Heart right ventricle (tissue), 16 donors: ENCODE data around the gene PLA2R1. TPM values are rescaled to one million over a fixed set of nuclear protein-coding genes. Genes with fewer than 3 reads are reported as not detected.

Experiments used
- ATAC-seq, 8 donors: fragments of 200-7000 bp; cut with Tn5 transposase; one replicate each; pipeline ENCODE4 v1.9.1; 2020; ENCODE audit warnings: mild to moderate bottlenecking in 8 of 8, moderate library complexity in 8 of 8, moderate number of reproducible peaks in 1 of 8
- DNase-seq, 2 donors: peaks; one replicate each; pipeline ENCODE4 v3.0.0-alpha.2; 2020
- H3K27ac ChIP-seq, 10 donors: fragments of 200-600 bp; sonication (generic) in 2 of 10; one replicate each; pipeline versions ENCODE4 v1.5.0 to v1.8.0; 2020 to 2022; ENCODE audit warnings: mild to moderate bottlenecking in 3 of 10
- H3K27me3 ChIP-seq, 7 donors: fragments of 200-600 bp; one replicate each; pipeline ENCODE4 v1.8.0; 2021 to 2022; ENCODE audit warnings: mild to moderate bottlenecking in 2 of 7
- H3K36me3 ChIP-seq, 9 donors: fragments of 200-600 bp; sonication (generic) in 1 of 9; one replicate each; pipeline versions ENCODE4 v1.5.0 to v1.8.0; 2020 to 2022; ENCODE audit warnings: mild to moderate bottlenecking in 2 of 9
- H3K4me1 ChIP-seq, 9 donors: fragments of 200-600 bp; sonication (generic) in 1 of 9; one replicate each; pipeline versions ENCODE4 v1.5.0 to v1.8.0; 2020 to 2022; ENCODE audit warnings: mild to moderate bottlenecking in 4 of 9
- H3K4me3 ChIP-seq, 10 donors: fragments of 200-600 bp; sonication (generic) in 2 of 10; one replicate each; pipeline versions ENCODE4 v1.5.0 to v1.8.0; 2020 to 2022; ENCODE audit warnings: mild to moderate bottlenecking in 7 of 10, moderate library complexity in 2 of 10
- H3K9me3 ChIP-seq, 11 donors: fragments of 200-600 bp in 10 of 11; sonication (generic) in 2 of 11; one replicate each; pipeline versions ENCODE4 v1.5.0 to v1.8.0; 2013 to 2022; ENCODE audit warnings: mild to moderate bottlenecking in 2 of 11, control low read depth in 1 of 11, moderate library complexity in 1 of 11
- CTCF ChIP-seq, 9 donors: fragments of 200-600 bp; sonication (generic) in 2 of 9; IDR thresholded peaks; one replicate each; pipeline versions ENCODE4 v1.5.0 to v1.8.0; 2021 to 2022; ENCODE audit warnings: antibody characterized with exemption in 9 of 9, mild to moderate bottlenecking in 5 of 9, moderate library complexity in 1 of 9
- whole genome bisulfite sequencing, 2 donors: extraction: QIAGEN DNeasy Blood & Tissue Kit; methylation state at CpG; one replicate each; pipeline ENCODE4 v1.1.7; 2013; ENCODE audit warnings: inconsistent platforms in 1 of 2; 5-methylcytosine and 5-hydroxymethylcytosine counted together
- intact Hi-C, 10 donors: fragments of 100-400 bp; cut with DNase I; formaldehyde crosslinking; loops; one replicate each; pipeline versions ENCODE4 v1.11.1 to v1.14.2; 2022
- polyA plus RNA-seq, 2 donors: library from polyadenylated mRNA; stranded (reverse); fragments of 200-250 nt; gene quantifications; one replicate each; pipeline ENCODE4 v1.2.3, GENCODE V29; 2013
- total RNA-seq, 10 donors: library from RNA; stranded (reverse); fragmentation: NEBNext Ultra II Directional in 3 of 10; extraction: Animal tissue kit (Norgen Biotek cat#: 25700) in 3 of 10; gene quantifications; one replicate each; pipeline versions ENCODE4 v1.2.1 to v1.2.4, GENCODE V29; 2021 to 2023
- donor health status: Arrhythmogenic right ventricular cardiomyopathy.
- donor health status: ischemic (EF 13 %, LVEDD 7.1; RV severe dilation, severe dysfunction).
- donor health status: healthy with polysubstance abuse.
- donor health status: DM: no; HTN: yes; CAD: no.
- donor health status: DM: no; HTN: no; CAD: no.
- donor health status: ischemic (EF 25% LVEDD 6.9; RV normal size, moderate dysfunction).
- donor health status: ischemic (EF 25% LVEDD 5.7; RV mildly dilated, moderate dysfunction).
- donor health status: healthy.
- donor health status: DM: yes; HTN: yes; CAD: no.
- donor health status: Ischemic cardiomyopathy.
- donor health status: ischemic (EF 35%, LVEDD 5.7; RV mildly dilated, moderate dysfunction).
- donor health status: nonischemic (EF 11% LVEDD 7.7; RV severe dilation, severe dysfunction).
- donor health status: DM: yes; HTN: yes; CAD: no.
- donor health status: PGD.
- donor health status: ischemic (EF 29% LVEDD 5.4; RV normal size, mild dysfunction).
- donor health status: nonischemic (EF 23%, LVEDD 6.1; RV moderate dilation, normal function).

The PLA2R1 gene
- total and polyA plus RNA-seq, 12 donors: 0.38 to 3.7 (median 2.8) TPM

GRCh38 chr2:159891917-159892730 lies 170.3 kb downstream of the PLA2R1 start:
- intact Hi-C loops: no loop called here
- Histone ChIP-seq H3K27ac (no peak overlapping the region), H3K4me1 (peaks cover 0 to 33% (median 0%) of the 10 kb centered on the region in 9 donors), H3K9me3 (no peaks in the 10 kb centered on the region), H3K27me3 (no peaks in the 10 kb centered on the region), H3K4me3 (no peak overlapping the region), H3K36me3 (no peaks in the 10 kb centered on the region)
- ATAC-seq: no peak
- 85 to 94% methylated on average over 2 of the region's 2 CpGs for WGBS, 2 donors
- no peak for DNase-seq
- TF ChIP-seq CTCF (IDR thresholded peaks at IDR 0.05): no peak

GRCh38 chr2:159891267-159891588 lies 171.2 kb downstream of the PLA2R1 start:
- intact Hi-C loops: no loop called here
- Histone ChIP-seq H3K27ac (peak overlapping the region in 1 of 10 donors; percentile 39), H3K4me1 (peaks cover 0 to 33% (median 0%) of the 10 kb centered on the region in 9 donors), H3K4me3 (no peak overlapping the region), H3K36me3 (no peaks in the 10 kb centered on the region), H3K27me3 (no peaks in the 10 kb centered on the region), H3K9me3 (no peaks in the 10 kb centered on the region)
- DNase-seq (no peak), ATAC-seq (no peak)
- TF ChIP-seq CTCF (IDR thresholded peaks at IDR 0.05): no peak

GRCh38 chr2:159890551-159891266 lies 171.7 kb downstream of the PLA2R1 start:
- H3K4me3 ChIP-seq: no peak overlapping the region
- H3K27me3 ChIP-seq: no peaks in the 10 kb centered on the region
- H3K4me1 ChIP-seq: peaks cover 0 to 33% (median 0%) of the 10 kb centered on the region in 9 donors
- ATAC-seq (no peak), DNase-seq (no peak)
- peak overlapping the region in 1 of 10 donors; percentile 39 for H3K27ac ChIP-seq
- no peaks in the 10 kb centered on the region for H3K9me3 ChIP-seq
- no peak for TF ChIP-seq CTCF (IDR thresholded peaks at IDR 0.05)
- no peaks in the 10 kb centered on the region for H3K36me3 ChIP-seq
- 92 to 97% methylated on average over 1 of the region's 1 CpG for WGBS, 2 donors
- intact Hi-C loops: no loop called here

- Histone ChIP-seq H3K4me1 (peaks cover 0 to 6% (median 0%) of the 10 kb centered on the region in 9 donors), H3K4me3 (no peak overlapping the region), H3K36me3 (peaks cover 0 to 30% (median 0%) of the 10 kb centered on the region in 9 donors), H3K27ac (no peak overlapping the region), H3K9me3 (no peaks in the 10 kb centered on the region), H3K27me3 (no peaks in the 10 kb centered on the region)
- no peak for TF ChIP-seq CTCF (IDR thresholded peaks at IDR 0.05)
- ATAC-seq (no peak), DNase-seq (no peak)
- 62 to 69% methylated on average over 5 of the region's 5 CpGs for WGBS, 2 donors
- intact Hi-C loops: no loop called here
Observed at GRCh38 chr2:159882130-159882745, 180.2 kb downstream of the PLA2R1 start.

Other genes with a start within 250 kb of the PLA2R1 start
- gene LY75, start 157.9 kb downstream of the PLA2R1 start, total RNA-seq: 1 to 10 TPM in 2 of 10 donors, under 1 TPM in 8; 0.15 to 3.4 (median 0.64) TPM
- gene LY75, start 157.9 kb downstream of the PLA2R1 start, polyA plus RNA-seq: under 1 TPM; 0.44 to 0.49 TPM
- 1 to 10 TPM in 7 of 10 donors, under 1 TPM in 3; 0.18 to 3.5 (median 1.3) TPM for gene ITGB6, start 137.7 kb upstream of the PLA2R1 start, total RNA-seq
- gene ITGB6, start 137.7 kb upstream of the PLA2R1 start, polyA plus RNA-seq: under 1 TPM; 0.09 to 0.73 TPM